ENCODE measurements around the gene PSMB9.

GRCh38 chr6:32905078-32905477 lies 51.1 kb downstream of the PSMB9 start:
- TF ChIP-seq CTCF (conservative IDR thresholded peaks at IDR 0.05; ENCODE audit: low read depth, low read length) (no peak), POLR2A (IDR thresholded peaks at IDR 0.05; ENCODE audit: low read depth, low read length) (no peak), SMC3 (IDR thresholded peaks at IDR 0.05; ENCODE audit: low read depth, low read length) (no peak), CEBPB (IDR thresholded peaks at IDR 0.05; ENCODE audit: low read depth, low read length) (no peak), RCOR1 (IDR thresholded peaks at IDR 0.05; ENCODE audit: insufficient replicate concordance, low read length) (no peak)

Data from IMR-90 (cell line).